Measurements from ENCODE around the gene TMCC3.

DNA sequence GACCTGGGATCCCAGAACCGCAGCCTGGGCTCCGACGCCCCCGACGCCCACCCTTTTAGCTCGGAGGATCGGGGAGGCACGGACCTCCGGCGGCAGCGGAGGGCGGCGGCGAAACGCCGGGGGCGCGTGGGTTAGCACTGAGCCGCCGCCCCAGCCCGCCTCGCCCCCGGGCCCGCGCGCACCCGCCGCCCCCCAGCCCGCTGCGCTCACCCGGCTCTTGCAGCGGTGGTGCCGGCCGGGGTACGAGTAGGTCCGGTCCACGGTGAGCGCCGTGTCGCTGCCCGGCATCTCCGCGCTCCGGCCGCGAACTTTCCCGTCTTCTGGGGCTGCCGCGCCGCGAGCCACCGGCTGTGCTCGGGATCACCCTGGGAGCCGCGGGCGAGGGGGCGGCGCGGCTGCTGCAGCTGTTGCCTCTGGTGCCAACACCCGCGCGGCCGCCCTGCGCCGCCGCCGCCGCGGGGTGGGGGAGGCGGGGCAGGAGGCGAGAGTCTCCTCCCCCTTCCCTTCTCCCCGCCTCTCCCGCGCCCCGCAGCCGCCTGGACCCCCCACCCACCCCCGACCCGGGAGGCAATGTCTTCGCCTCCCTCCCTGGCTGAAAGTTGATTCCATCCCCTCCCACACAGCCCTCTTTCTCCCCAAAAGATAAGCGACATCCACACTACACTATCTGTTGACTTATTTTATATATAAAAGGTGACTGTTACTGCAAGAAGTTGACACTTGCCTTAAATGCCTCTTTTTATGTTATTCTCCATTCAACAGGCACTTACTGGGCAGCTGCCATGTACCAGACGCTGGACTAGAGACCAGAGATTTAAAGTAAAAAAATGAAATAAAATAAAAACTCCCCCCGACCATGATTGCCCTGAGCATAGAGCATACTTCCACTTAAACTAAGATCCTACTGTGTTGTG lies at the start of gene TMCC3:
- no peak for TF ChIP-seq YY1 (IDR thresholded peaks at IDR 0.05; ENCODE audit: insufficient read depth, insufficient read length)
- no peak for TF ChIP-seq ZNF274 (IDR thresholded peaks at IDR 0.05; ENCODE audit: low read depth, low read length)

All from NT2/D1 (cell line).